Measurements from ENCODE around the gene INPP5D. TPM values are rescaled to one million over a fixed set of nuclear protein-coding genes. Genes with fewer than 3 reads are reported as not detected.

Gene INPP5D
- total and polyA plus RNA-seq, 7 donors, result 1.2 to 4.2 (median 2.8) TPM

DNA sequence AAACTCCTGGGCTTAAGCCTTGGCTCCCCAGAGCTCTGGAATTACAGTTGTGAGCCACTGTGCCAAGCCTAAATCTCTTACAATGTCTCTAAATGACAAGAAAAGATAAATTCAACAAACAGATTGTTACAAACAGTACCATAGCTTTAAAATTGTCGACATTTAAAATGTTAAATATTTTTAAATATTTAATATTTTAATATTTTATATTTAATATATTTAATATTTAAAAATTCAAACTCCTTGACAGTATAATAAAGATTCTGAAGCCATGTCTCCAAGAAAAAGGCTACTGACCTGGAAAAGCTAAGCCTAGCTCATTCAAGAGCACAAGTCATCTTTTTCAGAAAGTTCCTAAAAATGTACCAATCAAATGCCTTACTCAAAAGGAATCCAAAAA lies 75.3 kb downstream of the INPP5D start:
- Histone ChIP-seq H3K4me3 (no peak overlapping the region), H3K4me1 (no peaks in the 10 kb centered on the region), H3K36me3 (ENCODE audit: insufficient read depth in 1 of 2, low read depth in 1 of 2) (no peaks in the 10 kb centered on the region), H3K27me3 (ENCODE audit: insufficient read depth in 3 of 3, low read length in 2 of 3) (peaks cover 0 to 2% (median 0%) of the 10 kb centered on the region in 3 donors), H3K9me3 (peaks cover 6% of the 10 kb centered on the region), H3K27ac (no peak overlapping the region)
- intact Hi-C loops (cut with DNase I), result no loop called here
- no peak for DNase-seq
- TF ChIP-seq, protein P1, sequence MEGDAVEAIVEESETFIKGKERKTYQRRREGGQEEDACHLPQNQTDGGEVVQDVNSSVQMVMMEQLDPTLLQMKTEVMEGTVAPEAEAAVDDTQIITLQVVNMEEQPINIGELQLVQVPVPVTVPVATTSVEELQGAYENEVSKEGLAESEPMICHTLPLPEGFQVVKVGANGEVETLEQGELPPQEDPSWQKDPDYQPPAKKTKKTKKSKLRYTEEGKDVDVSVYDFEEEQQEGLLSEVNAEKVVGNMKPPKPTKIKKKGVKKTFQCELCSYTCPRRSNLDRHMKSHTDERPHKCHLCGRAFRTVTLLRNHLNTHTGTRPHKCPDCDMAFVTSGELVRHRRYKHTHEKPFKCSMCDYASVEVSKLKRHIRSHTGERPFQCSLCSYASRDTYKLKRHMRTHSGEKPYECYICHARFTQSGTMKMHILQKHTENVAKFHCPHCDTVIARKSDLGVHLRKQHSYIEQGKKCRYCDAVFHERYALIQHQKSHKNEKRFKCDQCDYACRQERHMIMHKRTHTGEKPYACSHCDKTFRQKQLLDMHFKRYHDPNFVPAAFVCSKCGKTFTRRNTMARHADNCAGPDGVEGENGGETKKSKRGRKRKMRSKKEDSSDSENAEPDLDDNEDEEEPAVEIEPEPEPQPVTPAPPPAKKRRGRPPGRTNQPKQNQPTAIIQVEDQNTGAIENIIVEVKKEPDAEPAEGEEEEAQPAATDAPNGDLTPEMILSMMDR (IDR thresholded peaks at IDR 0.05), result no peak
- no peak for ATAC-seq
- 84 to 89% (median 89%) methylated on average over 1 of the region's 1 CpG for WGBS, 3 donors

- intact Hi-C loops (cut with DNase I), result no loop called here
- Histone ChIP-seq H3K27me3 (ENCODE audit: insufficient read depth in 3 of 3, low read length in 2 of 3) (peaks cover 0 to 2% (median 0%) of the 10 kb centered on the region in 3 donors), H3K9me3 (peaks cover 6% of the 10 kb centered on the region), H3K36me3 (ENCODE audit: insufficient read depth in 1 of 2, low read depth in 1 of 2) (no peaks in the 10 kb centered on the region), H3K27ac (no peak overlapping the region), H3K4me1 (no peaks in the 10 kb centered on the region), H3K4me3 (no peak overlapping the region)
- WGBS, 3 donors, result 86 to 92% (median 90%) methylated on average over 2 of the region's 2 CpGs
- TF ChIP-seq, protein P1 (IDR thresholded peaks at IDR 0.05), result no peak
- no peak for DNase-seq
- ATAC-seq, result no peak
These were observed 76.9 kb downstream of the INPP5D start for GRCh38 chr2:233137040-233137439.

DNA sequence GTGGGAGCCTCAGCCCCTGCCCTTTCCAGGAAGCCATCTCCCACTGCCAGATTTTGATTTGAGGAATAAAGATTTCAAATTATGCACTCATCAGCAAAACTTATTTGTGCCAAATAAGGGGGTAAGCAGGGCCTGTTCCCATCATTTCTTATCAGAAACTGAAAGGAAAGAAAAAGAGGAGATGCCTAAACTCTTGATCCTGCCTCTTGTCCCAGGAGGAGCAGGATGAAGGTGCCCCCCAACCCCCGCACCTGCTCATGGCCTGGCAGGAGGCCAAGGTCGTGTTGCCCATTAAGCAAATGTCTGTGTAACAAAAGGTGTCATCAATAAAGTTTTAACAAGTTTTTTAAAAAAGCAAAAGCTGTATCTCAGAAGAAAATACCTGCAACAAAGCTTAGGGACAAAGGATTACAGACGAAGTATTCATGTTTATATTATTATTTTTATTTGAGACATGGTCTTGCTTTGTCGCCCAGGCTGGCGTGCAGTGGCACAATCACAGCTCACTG lies 80.0 kb downstream of the INPP5D start:
- Histone ChIP-seq H3K4me3 (no peak overlapping the region), H3K4me1 (no peaks in the 10 kb centered on the region), H3K27me3 (ENCODE audit: insufficient read depth in 3 of 3, low read length in 2 of 3) (peaks cover 0 to 3% (median 0%) of the 10 kb centered on the region in 3 donors), H3K27ac (no peak overlapping the region), H3K36me3 (ENCODE audit: insufficient read depth in 1 of 2, low read depth in 1 of 2) (no peaks in the 10 kb centered on the region), H3K9me3 (peaks cover 6% of the 10 kb centered on the region)
- ATAC-seq (no peak), DNase-seq (no peak)
- WGBS, 3 donors, result 65 to 69% (median 68%) methylated on average over 5 of the region's 5 CpGs
- intact Hi-C loops (cut with DNase I), result no loop called here
- TF ChIP-seq, protein P1 (IDR thresholded peaks at IDR 0.05), result no peak

GRCh38 chr2:233140978-233141377 lies 80.8 kb downstream of the INPP5D start:
- Histone ChIP-seq H3K4me3 (no peak overlapping the region), H3K36me3 (ENCODE audit: insufficient read depth in 1 of 2, low read depth in 1 of 2) (no peaks in the 10 kb centered on the region), H3K27me3 (ENCODE audit: insufficient read depth in 3 of 3, low read length in 2 of 3) (peaks cover 0 to 3% (median 0%) of the 10 kb centered on the region in 3 donors), H3K4me1 (no peaks in the 10 kb centered on the region), H3K27ac (no peak overlapping the region), H3K9me3 (peaks cover 1% of the 10 kb centered on the region)
- DNase-seq (no peak), ATAC-seq (no peak)
- 69 to 81% (median 72%) methylated on average over 7 of the region's 7 CpGs for WGBS, 3 donors
- TF ChIP-seq, protein P1 (IDR thresholded peaks at IDR 0.05), result no peak
- intact Hi-C loops (cut with DNase I), result no loop called here

DNA sequence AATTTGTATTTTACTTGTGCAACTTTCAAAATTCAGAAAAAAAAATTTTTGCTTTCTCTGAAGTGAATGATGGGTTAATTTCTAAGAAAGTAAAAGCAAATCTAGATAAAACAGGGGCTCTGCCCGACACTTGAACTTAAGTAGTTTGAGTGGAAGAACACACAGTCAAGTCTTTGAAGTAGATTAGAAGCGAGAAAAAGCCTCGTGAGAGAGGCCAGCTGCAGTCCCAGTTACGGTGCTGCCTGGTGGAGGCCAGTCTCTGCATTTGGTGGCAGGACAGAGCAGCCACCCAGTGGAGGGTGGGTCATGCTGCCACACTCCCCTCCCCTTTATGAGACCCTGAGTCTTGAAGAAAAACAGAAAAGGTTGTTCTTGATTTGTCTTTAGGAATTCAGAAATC lies 81.8 kb downstream of the INPP5D start:
- H3K27me3 ChIP-seq (ENCODE audit: insufficient read depth in 3 of 3, low read length in 2 of 3), result peaks cover 0 to 3% (median 0%) of the 10 kb centered on the region in 3 donors
- no peak for ATAC-seq
- TF ChIP-seq, protein P1 (IDR thresholded peaks at IDR 0.05), result no peak
- DNase-seq, result no peak
- no peak overlapping the region for H3K27ac ChIP-seq
- WGBS, 3 donors, result 48 to 53% (median 50%) methylated on average over 4 of the region's 4 CpGs
- intact Hi-C loops (cut with DNase I), result no loop called here
- H3K4me3 ChIP-seq, result no peak overlapping the region
- no peaks in the 10 kb centered on the region for H3K4me1 ChIP-seq
- no peaks in the 10 kb centered on the region for H3K36me3 ChIP-seq (ENCODE audit: insufficient read depth in 1 of 2, low read depth in 1 of 2)
- H3K9me3 ChIP-seq, result no peaks in the 10 kb centered on the region
